IMR-90 (cell line): ENCODE data around the gene TEK.

Experiments used
- BHLHE40 ChIP-seq: fragments of 150-350 bp; IDR thresholded peaks from 2 replicates; pipeline ENCODE4 v1.6.1; 2016; ENCODE audit warnings: mild to moderate bottlenecking, low read depth, low read length
- CHD1 ChIP-seq: IDR thresholded peaks from 2 replicates; pipeline ENCODE4 v1.6.1; 2012; ENCODE audit warnings: low read depth, low read length, improper control_type of control experiment
- FOS ChIP-seq: fragments of 150-350 bp; IDR thresholded peaks from 2 replicates; pipeline ENCODE4 v1.6.1; 2016; ENCODE audit warnings: low read depth, low read length
- MAFK ChIP-seq: IDR thresholded peaks from 2 replicates; pipeline ENCODE4 v1.6.1; 2012; ENCODE audit warnings: low read depth, low read length, improper control_type of control experiment
- MAZ ChIP-seq: IDR thresholded peaks from 2 replicates; pipeline ENCODE4 v1.6.1; 2012; ENCODE audit warnings: low read depth, mild to moderate bottlenecking, low read length, improper control_type of control experiment, moderate library complexity, borderline replicate concordance
- POLR2A ChIP-seq: IDR thresholded peaks from 2 replicates; pipeline ENCODE4 v1.6.1; 2012; ENCODE audit warnings: mild to moderate bottlenecking, low read depth, low read length
- RAD21 ChIP-seq: IDR thresholded peaks from 2 replicates; pipeline ENCODE4 v1.6.1; 2012; ENCODE audit warnings: low read length, improper control_type of control experiment
- RFX5 ChIP-seq: IDR thresholded peaks from 2 replicates; pipeline ENCODE4 v1.8.0; 2012; ENCODE audit warnings: low read depth, mild to moderate bottlenecking, low read length, moderate library complexity
- SMC3 ChIP-seq: fragments of 150-350 bp; IDR thresholded peaks from 2 replicates; pipeline ENCODE4 v1.6.1; 2016; ENCODE audit warnings: low read depth, mild to moderate bottlenecking, antibody characterized with exemption, low read length, moderate library complexity
- TF ChIP-seq, protein P1 (sequence below): conservative IDR thresholded peaks from 2 replicates; pipeline ENCODE4 v1.5.1; 2012; ENCODE audit warnings: mild to moderate bottlenecking, low read depth, low read length, improper control_type of control experiment

DNA sequence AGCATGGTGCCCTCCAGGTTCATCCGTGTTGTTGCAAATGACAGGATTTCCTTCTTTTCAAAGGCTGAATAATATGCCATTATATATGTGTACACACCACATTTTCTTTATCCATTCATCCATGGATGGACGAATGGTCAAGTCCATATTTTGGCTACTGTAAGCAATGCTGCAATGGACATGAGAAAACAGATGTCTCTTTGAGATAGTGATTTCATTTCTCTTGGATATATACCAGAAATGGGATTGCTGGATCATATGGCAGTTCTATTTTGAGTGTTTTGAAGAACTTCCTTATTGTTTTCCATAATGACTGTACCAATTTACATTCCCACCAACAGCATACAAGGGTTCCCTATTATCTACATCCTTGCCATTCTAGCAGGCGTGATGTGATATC is 67.9 kb downstream of the TEK start:
- TF ChIP-seq RFX5 (no peak), RAD21 (no peak), POLR2A (no peak), MAZ (no peak), MAFK (no peak), FOS (no peak), BHLHE40 (no peak), SMC3 (no peak), CHD1 (no peak)
- TF ChIP-seq, protein P1, sequence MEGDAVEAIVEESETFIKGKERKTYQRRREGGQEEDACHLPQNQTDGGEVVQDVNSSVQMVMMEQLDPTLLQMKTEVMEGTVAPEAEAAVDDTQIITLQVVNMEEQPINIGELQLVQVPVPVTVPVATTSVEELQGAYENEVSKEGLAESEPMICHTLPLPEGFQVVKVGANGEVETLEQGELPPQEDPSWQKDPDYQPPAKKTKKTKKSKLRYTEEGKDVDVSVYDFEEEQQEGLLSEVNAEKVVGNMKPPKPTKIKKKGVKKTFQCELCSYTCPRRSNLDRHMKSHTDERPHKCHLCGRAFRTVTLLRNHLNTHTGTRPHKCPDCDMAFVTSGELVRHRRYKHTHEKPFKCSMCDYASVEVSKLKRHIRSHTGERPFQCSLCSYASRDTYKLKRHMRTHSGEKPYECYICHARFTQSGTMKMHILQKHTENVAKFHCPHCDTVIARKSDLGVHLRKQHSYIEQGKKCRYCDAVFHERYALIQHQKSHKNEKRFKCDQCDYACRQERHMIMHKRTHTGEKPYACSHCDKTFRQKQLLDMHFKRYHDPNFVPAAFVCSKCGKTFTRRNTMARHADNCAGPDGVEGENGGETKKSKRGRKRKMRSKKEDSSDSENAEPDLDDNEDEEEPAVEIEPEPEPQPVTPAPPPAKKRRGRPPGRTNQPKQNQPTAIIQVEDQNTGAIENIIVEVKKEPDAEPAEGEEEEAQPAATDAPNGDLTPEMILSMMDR = no peak
